Skeletal muscle satellite cell (primary cell): ENCODE measurements around the gene ARL6IP1.
A peak's percentile ranks its signal among the peaks of the same experiment; 100 is the strongest.
"Not testable (repeated sequence)": the region's sequence is repeated elsewhere in the genome, so short reads cannot be mapped to it uniquely, and the experiment has no call there.

Experiments
- H3K27me3 ChIP-seq: 2 replicates; pipeline ENCODE4 v1.7.0; 2013; ENCODE audit warnings: low read length; ENCODE audit not compliant: control insufficient read depth, insufficient read depth
- H3K36me3 ChIP-seq: 2 replicates; pipeline ENCODE4 v1.7.0; 2013; ENCODE audit warnings: mild to moderate bottlenecking, control low read depth, low read length; ENCODE audit not compliant: insufficient read depth
- H3K4me1 ChIP-seq: 2 replicates; pipeline ENCODE4 v1.7.0; 2013; ENCODE audit warnings: low read length; ENCODE audit not compliant: control insufficient read depth, insufficient read depth
- H3K4me2 ChIP-seq: 2 replicates; pipeline ENCODE4 v1.7.0; 2013; ENCODE audit warnings: mild to moderate bottlenecking, low read length
- H3K4me3 ChIP-seq: 2 replicates; pipeline ENCODE4 v1.7.0; 2013; ENCODE audit warnings: low read length
- H3K9ac ChIP-seq: 2 replicates; pipeline ENCODE4 v1.7.0; 2013; ENCODE audit warnings: mild to moderate bottlenecking, low read depth, low read length, moderate library complexity
- H3K9me3 ChIP-seq: replicated peaks from 2 replicates; pipeline ENCODE4 v1.7.0; 2013; ENCODE audit warnings: mild to moderate bottlenecking, control low read depth, low read length

The ARL6IP1 gene

GRCh38 chr16:18780460-18781026 is 20.8 kb downstream of the ARL6IP1 start:
- not testable (repeated sequence) for H3K9ac ChIP-seq, H3K4me2 ChIP-seq, H3K4me1 ChIP-seq, H3K9me3 ChIP-seq, H3K4me3 ChIP-seq, H3K27me3 ChIP-seq
- peaks cover 32% of the 10 kb centered on the region for H3K36me3 ChIP-seq

GRCh38 chr16:18777664-18778063 is 23.7 kb downstream of the ARL6IP1 start:
- not testable (repeated sequence) for H3K4me1 ChIP-seq, H3K36me3 ChIP-seq, H3K4me2 ChIP-seq, H3K27me3 ChIP-seq, H3K9me3 ChIP-seq, H3K9ac ChIP-seq, H3K4me3 ChIP-seq

- H3K36me3 ChIP-seq, H3K4me1 ChIP-seq, H3K27me3 ChIP-seq, H3K4me2 ChIP-seq, H3K9me3 ChIP-seq, H3K4me3 ChIP-seq, H3K9ac ChIP-seq: not testable (repeated sequence)
Measured at GRCh38 chr16:18776334-18776733, 25.0 kb downstream of the ARL6IP1 start.

GRCh38 chr16:18774651-18775050 is 26.7 kb downstream of the ARL6IP1 start:
- not testable (repeated sequence) for H3K27me3 ChIP-seq, H3K9me3 ChIP-seq, H3K4me1 ChIP-seq, H3K4me2 ChIP-seq, H3K36me3 ChIP-seq, H3K4me3 ChIP-seq, H3K9ac ChIP-seq

GRCh38 chr16:18772171-18772570 is 29.2 kb downstream of the ARL6IP1 start:
- not testable (repeated sequence) for H3K36me3 ChIP-seq, H3K4me3 ChIP-seq, H3K4me1 ChIP-seq, H3K9ac ChIP-seq, H3K9me3 ChIP-seq, H3K27me3 ChIP-seq, H3K4me2 ChIP-seq

- not testable (repeated sequence) for H3K36me3 ChIP-seq, H3K4me1 ChIP-seq, H3K4me3 ChIP-seq, H3K9me3 ChIP-seq, H3K4me2 ChIP-seq, H3K27me3 ChIP-seq, H3K9ac ChIP-seq
Measured at GRCh38 chr16:18770336-18770962, 30.9 kb downstream of the ARL6IP1 start.

- not testable (repeated sequence) for H3K4me2 ChIP-seq, H3K4me1 ChIP-seq, H3K27me3 ChIP-seq, H3K9me3 ChIP-seq, H3K4me3 ChIP-seq, H3K9ac ChIP-seq, H3K36me3 ChIP-seq
Measured at GRCh38 chr16:18767217-18767616, 34.1 kb downstream of the ARL6IP1 start.

GRCh38 chr16:18762713-18763112 is 38.6 kb downstream of the ARL6IP1 start:
- H3K4me3 ChIP-seq, H3K4me2 ChIP-seq, H3K27me3 ChIP-seq, H3K4me1 ChIP-seq, H3K36me3 ChIP-seq, H3K9me3 ChIP-seq, H3K9ac ChIP-seq: not testable (repeated sequence)

- not testable (repeated sequence) for H3K4me1 ChIP-seq, H3K9me3 ChIP-seq, H3K9ac ChIP-seq, H3K27me3 ChIP-seq, H3K36me3 ChIP-seq, H3K4me3 ChIP-seq
- H3K4me2 ChIP-seq, result peak overlapping the region; percentile 47
Measured at GRCh38 chr16:18759598-18760520, 41.5 kb downstream of the ARL6IP1 start.

GRCh38 chr16:18757960-18758660 is 43.2 kb downstream of the ARL6IP1 start:
- H3K27me3 ChIP-seq, H3K36me3 ChIP-seq, H3K4me1 ChIP-seq, H3K4me2 ChIP-seq, H3K4me3 ChIP-seq, H3K9ac ChIP-seq, H3K9me3 ChIP-seq: not testable (repeated sequence)

- H3K9ac ChIP-seq, result not testable (repeated sequence)
Measured at GRCh38 chr16:18756639-18757038, 44.7 kb downstream of the ARL6IP1 start.

More at GRCh38 chr16:18756639-18757038, 44.7 kb downstream of the ARL6IP1 start:
- not testable (repeated sequence) for H3K4me1 ChIP-seq, H3K4me2 ChIP-seq, H3K27me3 ChIP-seq, H3K4me3 ChIP-seq, H3K36me3 ChIP-seq, H3K9me3 ChIP-seq
